ENCODE measurements around the gene ZNF232.

- TF ChIP-seq CTCF (IDR thresholded peaks at IDR 0.05; ENCODE audit: insufficient read depth, low read depth, low read length) (no peak), EZH2 (IDR thresholded peaks at IDR 0.05; ENCODE audit: insufficient read depth, low read length) (no peak)
Observed at GRCh38 chr17:5077781-5078105, 33.9 kb downstream of the ZNF232 start.
